Measurements from ENCODE around the gene PPP1R26. TPM values are rescaled to one million over a fixed set of nuclear protein-coding genes. Genes with fewer than 3 reads are reported as not detected.
"Not testable (repeated sequence)": the region's sequence is repeated elsewhere in the genome, so short reads cannot be mapped to it uniquely, and the experiment has no call there.

The PPP1R26 gene
- polyA plus RNA-seq, 1 of the 3 experiments (the other 2 are of a cell fraction) = 20.1 TPM

GRCh38 chr9:135440620-135441019 is 39.0 kb upstream of the PPP1R26 start:
- Histone ChIP-seq H3K9ac (no peak overlapping the region), H3F3A (replicated peaks; ENCODE audit: insufficient read depth) (no peaks in the 10 kb centered on the region), H4K20me1 (ENCODE audit: insufficient read depth) (no peaks in the 10 kb centered on the region), H3K4me3 (ENCODE audit: low read depth in 2 of 2, low read length in 1 of 2) (no peak overlapping the region), H3K79me2 (ENCODE audit: insufficient read depth) (no peaks in the 10 kb centered on the region), H2AFZ (ENCODE audit: low read depth) (no peak overlapping the region), H3K9me3 (no peaks in the 10 kb centered on the region), H3K9me2 (no peaks in the 10 kb centered on the region), H3K4me2 (no peak overlapping the region), H3K27me3 (ENCODE audit: insufficient read depth) (no peaks in the 10 kb centered on the region), H3K36me3 (replicated peaks in 1 of 2; ENCODE audit: control insufficient read depth in 1 of 2, insufficient read depth in 2 of 2, low read length in 1 of 2) (no peaks in the 10 kb centered on the region), H3K27ac (ENCODE audit: low read depth in 2 of 2, low read length in 1 of 2) (no peak overlapping the region), H3K4me1 (ENCODE audit: control insufficient read depth in 1 of 2, insufficient read depth in 2 of 2, low read depth in 1 of 2, low read length in 1 of 2) (no peaks in the 10 kb centered on the region)
- 65% methylated on average over 6 of the region's 10 CpGs for WGBS (ENCODE audit: low lambda C conversion rate)
- TF ChIP-seq TEAD4 (IDR thresholded peaks at IDR 0.05; ENCODE audit: borderline replicate concordance, insufficient read depth) = no peak
- CTCF ChIA-PET = no interaction called here
- POLR2A ChIA-PET = no interaction called here
- DNase-seq = no peak

- WGBS (ENCODE audit: low lambda C conversion rate) = 40% methylated on average over 18 of the region's 23 CpGs
- DNase-seq; H3K36me3 ChIP-seq (replicated peaks in 1 of 2; ENCODE audit: control insufficient read depth in 1 of 2, insufficient read depth in 2 of 2, low read length in 1 of 2); H3K9me2 ChIP-seq; H3K9me3 ChIP-seq; H3F3A ChIP-seq (replicated peaks; ENCODE audit: insufficient read depth); H3K4me2 ChIP-seq; POLR2A ChIA-PET; H3K4me1 ChIP-seq (ENCODE audit: control insufficient read depth in 1 of 2, insufficient read depth in 2 of 2, low read depth in 1 of 2, low read length in 1 of 2); H3K9ac ChIP-seq; H3K27me3 ChIP-seq (ENCODE audit: insufficient read depth); H3K27ac ChIP-seq (ENCODE audit: low read depth in 2 of 2, low read length in 1 of 2); H4K20me1 ChIP-seq (ENCODE audit: insufficient read depth); H3K4me3 ChIP-seq (ENCODE audit: low read depth in 2 of 2, low read length in 1 of 2); H3K79me2 ChIP-seq (ENCODE audit: insufficient read depth); H2AFZ ChIP-seq (ENCODE audit: low read depth): not testable (repeated sequence)
- CTCF ChIA-PET = interaction anchor here (1.1 kb wide), 1 partner anchor 28 kb away, joined by 4 read pairs; no protein-coding TSS in a partner anchor
Measured at GRCh38 chr9:135441105-135442071, 38.2 kb upstream of the PPP1R26 start.

- CTCF ChIA-PET = interaction anchor here (1.1 to 1.3 kb wide), 2 partner anchors 29 to 356 kb away, joined by 4 to 5 read pairs; no protein-coding TSS in a partner anchor
- 69% methylated on average over 10 of the region's 10 CpGs for WGBS (ENCODE audit: low lambda C conversion rate)
Measured at GRCh38 chr9:135442075-135442474, 37.5 kb upstream of the PPP1R26 start.

More at GRCh38 chr9:135442075-135442474, 37.5 kb upstream of the PPP1R26 start:
- DNase-seq = no peak
- H3K27ac ChIP-seq (ENCODE audit: low read depth in 2 of 2, low read length in 1 of 2) = no peak overlapping the region
- H3K79me2 ChIP-seq (ENCODE audit: insufficient read depth) = no peaks in the 10 kb centered on the region
- no peaks in the 10 kb centered on the region for H3K27me3 ChIP-seq (ENCODE audit: insufficient read depth)
- H3K9ac ChIP-seq = no peak overlapping the region
- no peaks in the 10 kb centered on the region for H3K4me1 ChIP-seq (ENCODE audit: control insufficient read depth in 1 of 2, insufficient read depth in 2 of 2, low read depth in 1 of 2, low read length in 1 of 2)
- no peak overlapping the region for H3K4me3 ChIP-seq (ENCODE audit: low read depth in 2 of 2, low read length in 1 of 2)
- no peak overlapping the region for H2AFZ ChIP-seq (ENCODE audit: low read depth)
- no peaks in the 10 kb centered on the region for H3F3A ChIP-seq (replicated peaks; ENCODE audit: insufficient read depth)
- POLR2A ChIA-PET = no interaction called here
- TF ChIP-seq RXRA (IDR thresholded peaks at IDR 0.05; ENCODE audit: borderline replicate concordance, low read depth) (no peak), CHD2 (IDR thresholded peaks at IDR 0.05; ENCODE audit: low read length, partially characterized antibody) (no peak), YY1 (IDR thresholded peaks at IDR 0.05; ENCODE audit: low read depth) (no peak), MXI1 (IDR thresholded peaks at IDR 0.05; ENCODE audit: low read depth, low read length) (no peak), TCF12 (IDR thresholded peaks at IDR 0.05) (no peak), RAD21 (IDR thresholded peaks at IDR 0.05; ENCODE audit: low read length) (no peak), TAF1 (IDR thresholded peaks at IDR 0.05; ENCODE audit: borderline replicate concordance, low read depth, low read length) (no peak), SIN3A (IDR thresholded peaks at IDR 0.05; ENCODE audit: borderline replicate concordance, low read depth, low read length) (no peak), POLR2AphosphoS5 (IDR thresholded peaks at IDR 0.05; ENCODE audit: low read depth, low read length) (no peak), JUND (IDR thresholded peaks at IDR 0.05) (no peak), PBX3 (IDR thresholded peaks at IDR 0.05) (no peak), NFIC (IDR thresholded peaks at IDR 0.05; ENCODE audit: borderline replicate concordance) (no peak), FOXM1 (IDR thresholded peaks at IDR 0.05; ENCODE audit: low read depth) (no peak)
- no peaks in the 10 kb centered on the region for H3K36me3 ChIP-seq (replicated peaks in 1 of 2; ENCODE audit: control insufficient read depth in 1 of 2, insufficient read depth in 2 of 2, low read length in 1 of 2)
- H3K9me3 ChIP-seq = no peaks in the 10 kb centered on the region
- H3K9me2 ChIP-seq = no peaks in the 10 kb centered on the region
- H3K4me2 ChIP-seq = no peak overlapping the region
- no peaks in the 10 kb centered on the region for H4K20me1 ChIP-seq (ENCODE audit: insufficient read depth)
